Stimulated activated CD4-positive, alpha-beta T cell treated with anti-CD3 and anti-CD28 coated beads, Interleukin-2, amount 100 ng/mL, for 48 hours (primary cell): Measurements from ENCODE around the gene LRRC74A.

Source experiments
- DNase-seq, 2 donors: peaks; one replicate each; pipeline ENCODE4 v3.0.0-alpha.2; 2020

Gene LRRC74A

DNA sequence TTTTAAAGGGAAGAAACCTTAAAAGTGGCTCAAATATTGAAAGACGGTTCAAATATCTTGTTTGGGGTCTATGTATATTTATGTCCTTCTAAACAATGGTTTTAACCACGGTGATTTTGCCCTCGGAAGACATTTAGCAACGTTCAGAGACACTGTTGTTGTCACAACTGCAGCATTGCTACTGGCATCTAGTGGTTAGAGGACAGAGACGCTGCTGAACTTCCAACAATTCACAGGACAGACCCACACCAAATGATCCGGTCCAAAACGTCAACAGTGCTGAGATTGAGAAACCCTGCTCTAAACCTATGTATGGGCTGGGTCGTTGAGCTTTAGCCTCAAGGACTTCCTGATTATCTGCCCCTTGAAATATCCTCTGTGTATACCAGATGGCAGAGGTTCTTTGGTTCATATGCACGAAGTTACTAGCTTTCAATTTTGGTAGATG lies 15.2 kb upstream of the LRRC74A start:
- no peak for DNase-seq

DNA sequence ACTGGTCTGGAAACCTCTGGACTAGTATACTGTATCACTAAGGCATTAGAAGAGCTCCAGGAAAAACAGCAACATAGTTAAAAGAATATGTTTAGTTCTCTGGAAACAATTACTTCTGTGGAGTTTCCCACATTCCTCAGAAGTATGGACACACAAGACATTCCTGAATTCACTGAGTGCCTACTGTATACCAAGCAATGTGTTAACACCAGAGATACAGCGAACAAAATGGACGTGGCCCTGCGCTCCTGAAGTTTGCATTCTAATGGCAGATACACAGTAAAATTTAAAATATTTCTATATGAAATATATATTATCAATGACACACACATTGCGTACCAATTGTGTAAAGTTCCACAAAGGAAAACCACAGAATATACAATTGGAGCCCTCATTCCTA lies 14.6 kb upstream of the LRRC74A start:
- no peak for DNase-seq

- DNase-seq = no peak
These were observed 14.2 kb upstream of the LRRC74A start for GRCh38 chr14:76812093-76812421.

DNA sequence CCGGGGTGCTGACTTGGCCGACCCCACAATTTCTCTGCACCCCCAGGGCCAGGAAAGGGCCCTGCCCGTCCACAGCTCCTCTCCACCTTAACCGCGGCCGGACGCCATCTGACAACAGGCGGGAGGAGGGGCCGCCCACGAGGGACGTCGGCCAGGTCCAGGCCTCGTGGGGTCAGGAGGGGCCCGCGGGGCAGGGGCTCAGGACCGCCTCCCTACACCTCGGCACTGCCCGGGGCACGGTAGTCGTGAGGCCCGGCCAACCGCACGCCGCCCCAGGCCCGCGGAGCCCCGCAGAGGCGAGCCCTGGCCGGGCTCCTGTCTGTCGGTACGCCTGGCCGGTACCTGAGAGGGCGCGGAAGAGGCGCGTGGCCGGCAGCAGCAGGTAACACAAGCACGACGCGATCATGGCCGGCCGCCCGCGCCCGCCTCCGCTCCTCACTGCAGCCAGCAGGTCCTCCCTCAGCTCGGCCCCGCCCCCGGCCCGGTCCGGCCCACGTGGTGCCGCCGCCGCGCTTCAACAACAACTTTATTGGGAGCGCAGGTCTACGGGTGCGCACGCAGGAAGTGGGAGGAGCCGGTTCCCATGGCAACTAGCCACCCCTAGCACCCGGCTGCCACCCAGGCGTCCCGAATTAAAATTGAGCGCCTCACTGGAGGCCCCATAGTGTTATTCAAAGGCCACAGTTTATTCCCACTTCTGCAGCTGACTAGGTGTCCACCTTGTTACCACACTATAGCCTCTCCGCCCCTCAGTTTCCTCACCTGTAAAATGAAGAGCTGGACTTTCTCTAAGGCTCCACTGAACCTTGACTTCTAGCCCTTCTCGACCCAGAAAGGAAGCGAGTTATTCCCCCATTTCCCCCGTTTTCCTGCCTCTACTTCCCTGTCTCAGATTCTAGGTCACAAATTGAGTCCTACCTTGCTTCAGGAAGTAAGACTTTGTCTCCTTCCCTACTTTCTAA lies 13.5 kb upstream of the LRRC74A start, which contains the start of gene ANGEL1:
TSS of gene ANGEL1 (minus strand) at position 461 of the 962 bp plus-strand sequence. CDS start at position 406, 55 bp downstream.
- DNase-seq = peak; percentile 95 to 98

DNA sequence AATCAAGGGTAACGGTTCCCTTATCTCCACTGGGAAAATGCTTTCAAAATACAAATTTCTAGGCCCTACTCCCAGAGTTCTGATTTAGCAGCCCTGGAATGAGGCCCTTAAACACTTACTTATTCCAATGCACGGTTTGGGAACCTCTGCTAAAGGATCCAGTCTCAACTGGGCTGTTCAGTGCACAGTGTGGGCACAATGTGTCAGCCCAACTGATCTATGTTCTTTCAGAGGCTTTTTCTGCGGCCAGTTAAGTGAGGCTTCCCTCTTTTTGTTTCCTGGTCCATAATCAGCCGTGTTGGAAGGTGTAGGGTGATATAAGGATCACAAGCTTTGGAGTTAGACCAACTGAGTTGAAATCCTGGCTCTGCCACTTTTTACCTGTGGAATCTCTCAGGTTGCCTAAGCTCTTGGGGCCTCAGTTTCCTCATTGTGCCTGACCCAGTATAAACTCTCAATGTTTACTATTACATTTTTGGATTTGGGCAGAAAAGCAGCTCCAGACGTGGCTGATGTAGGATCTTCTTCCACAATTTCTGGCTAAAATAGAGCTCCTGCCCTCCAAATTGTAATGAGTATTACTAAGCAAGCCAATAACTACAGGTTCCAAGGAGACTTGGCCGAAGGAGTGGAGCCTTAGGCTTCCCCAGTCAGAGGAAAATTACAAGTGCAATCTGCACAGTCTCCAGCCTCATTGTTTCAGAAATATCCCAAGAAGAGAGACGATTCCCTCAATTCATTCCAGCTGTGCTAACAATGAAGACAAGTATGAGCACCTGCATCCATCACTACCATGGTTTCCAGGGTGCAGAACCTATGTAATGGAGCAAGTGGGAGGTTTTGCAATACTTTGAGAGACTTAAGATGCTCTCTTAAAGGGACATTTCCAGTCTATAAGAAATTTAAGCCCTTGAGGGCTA lies 11.2 kb upstream of the LRRC74A start:
- no peak for DNase-seq

GRCh38 chr14:76820700-76821099 lies 5.5 kb upstream of the LRRC74A start:
- DNase-seq = no peak

GRCh38 chr14:76827696-76828296 lies 1.6 kb downstream of the LRRC74A start:
- DNase-seq = no peak

DNA sequence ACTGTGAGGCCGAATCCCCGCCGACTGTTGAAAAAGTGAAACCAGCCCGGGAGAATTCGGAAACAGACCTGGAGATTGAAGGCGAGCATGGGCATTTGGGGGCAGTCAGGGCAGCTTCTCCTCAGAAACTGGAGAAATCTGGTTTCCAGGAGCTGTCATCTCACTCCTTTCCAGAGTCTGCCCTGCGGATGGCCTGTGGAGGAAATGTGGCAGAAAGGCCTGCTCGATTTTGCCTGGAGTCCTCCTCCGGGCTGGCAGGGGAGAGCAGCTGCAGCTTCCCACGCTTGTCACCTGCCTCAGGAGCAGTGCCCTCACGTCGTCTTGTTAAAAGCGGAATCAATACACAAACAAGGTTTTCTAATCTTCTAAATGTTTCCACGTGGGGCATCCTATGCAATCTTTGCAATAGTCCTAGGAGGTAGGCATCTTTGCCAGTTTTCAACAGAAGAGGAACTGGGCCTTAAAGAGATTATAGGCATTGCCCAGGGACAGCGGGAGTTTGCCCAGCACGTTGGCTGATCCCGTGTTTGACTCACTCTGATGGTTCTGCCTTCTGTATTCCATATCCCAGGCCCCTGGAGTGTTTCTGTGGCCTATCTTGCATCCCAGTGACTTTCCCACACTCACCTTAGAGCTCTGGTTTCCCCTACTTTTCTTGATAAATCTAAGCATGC lies 2.3 kb downstream of the LRRC74A start:
- no peak for DNase-seq

DNA sequence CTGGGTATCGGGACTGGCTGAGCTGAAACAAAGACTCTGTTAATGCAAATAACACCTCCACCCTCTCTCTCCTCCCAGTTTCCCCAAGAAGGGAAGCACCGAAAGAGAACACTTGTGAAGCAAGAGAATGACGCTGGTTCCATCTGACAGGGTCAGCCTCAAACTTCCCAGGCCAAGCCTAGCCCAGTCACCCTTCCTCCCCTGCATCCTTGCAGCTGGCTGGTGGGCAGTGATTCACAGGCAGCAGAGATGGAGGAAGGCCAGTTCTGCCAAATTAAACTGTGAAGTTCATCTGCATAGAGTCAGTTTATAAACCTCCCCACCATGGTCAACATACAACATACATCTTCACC lies 2.8 kb downstream of the LRRC74A start:
- no peak for DNase-seq

GRCh38 chr14:76829650-76830421 lies 3.6 kb downstream of the LRRC74A start:
- DNase-seq = no peak

DNA sequence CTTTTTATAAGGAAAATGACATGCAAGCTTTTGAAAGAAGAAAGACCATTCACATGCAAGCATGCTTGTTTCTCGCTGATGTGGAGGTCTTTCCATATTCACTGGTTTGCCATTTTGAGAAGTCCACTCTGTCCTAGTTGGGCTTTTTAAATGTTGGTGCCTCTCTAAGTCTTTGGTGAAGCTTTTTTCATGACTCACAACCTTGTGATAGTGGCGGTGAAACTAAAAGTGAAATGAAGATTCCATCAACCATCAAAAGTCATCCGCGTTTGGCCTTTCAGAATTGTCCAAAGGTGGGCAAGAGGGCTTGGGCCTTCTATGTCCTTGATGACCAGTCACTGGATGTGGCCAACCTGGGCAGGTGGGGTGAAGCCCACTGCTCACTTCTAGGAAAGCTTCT lies 4.3 kb downstream of the LRRC74A start:
- no peak for DNase-seq

DNA sequence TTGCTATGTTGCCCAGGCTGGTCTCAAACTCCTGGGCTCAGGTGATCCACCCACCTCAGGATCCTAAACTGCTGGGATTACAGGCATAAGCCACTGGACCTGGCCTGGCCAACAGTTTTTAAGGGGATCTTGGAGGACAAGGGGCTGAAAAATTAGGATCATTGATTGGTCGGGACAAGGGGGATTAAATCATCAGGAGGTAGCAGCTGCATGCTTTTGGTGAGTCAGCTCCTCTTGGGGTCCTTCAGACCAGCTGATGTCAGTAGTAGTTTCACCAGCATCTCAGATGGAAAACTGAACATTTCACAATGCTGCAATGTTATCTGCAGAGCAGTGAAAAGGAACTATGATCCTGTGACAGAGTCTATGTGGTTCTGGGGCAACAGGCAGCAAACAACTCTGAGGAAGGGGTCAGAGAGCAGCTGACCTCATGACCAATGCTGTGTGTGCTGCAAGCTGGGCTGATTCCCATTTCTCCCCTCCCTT lies 6.3 kb downstream of the LRRC74A start:
- DNase-seq = no peak

- no peak for DNase-seq
These were observed 6.8 kb downstream of the LRRC74A start for GRCh38 chr14:76833011-76833410.

- no peak for DNase-seq
These were observed 8.0 kb downstream of the LRRC74A start for GRCh38 chr14:76834241-76834661.

DNA sequence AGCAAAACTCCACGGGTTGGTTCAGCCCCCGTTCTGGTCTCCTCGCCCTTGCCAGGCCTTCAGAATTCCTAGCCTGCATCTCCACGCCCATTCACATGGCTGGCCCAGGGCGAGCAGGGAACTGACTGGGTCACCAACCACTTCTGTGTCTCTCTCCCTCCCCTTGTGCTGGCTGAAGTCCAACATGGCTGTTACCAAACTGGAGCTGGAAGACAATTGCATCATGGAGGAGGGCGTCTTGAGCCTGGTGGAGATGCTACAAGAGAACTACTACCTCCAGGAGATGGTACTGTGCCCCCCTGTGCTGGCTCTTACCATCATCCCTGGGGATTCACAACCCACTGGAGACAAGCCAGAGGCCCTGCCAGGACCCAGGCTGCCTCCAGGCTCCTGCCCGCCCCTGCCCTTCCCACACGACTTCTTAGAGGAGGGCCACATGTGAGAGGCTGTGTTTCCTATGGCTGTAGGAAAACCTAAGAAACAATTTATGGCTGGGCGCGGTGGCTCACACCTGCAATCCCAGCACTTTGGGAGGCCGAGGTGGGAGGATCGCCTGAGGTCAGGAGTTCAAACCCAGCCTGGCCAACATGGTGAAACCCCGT lies 9.9 kb downstream of the LRRC74A start:
- DNase-seq = no peak

- DNase-seq = no peak
These were observed 11.3 kb downstream of the LRRC74A start for GRCh38 chr14:76837524-76837923.

- DNase-seq = no peak
These were observed 16.2 kb downstream of the LRRC74A start for GRCh38 chr14:76842414-76842813.

GRCh38 chr14:76844223-76844622 lies 18.0 kb downstream of the LRRC74A start:
- peak; percentile 45 to 55 for DNase-seq

DNA sequence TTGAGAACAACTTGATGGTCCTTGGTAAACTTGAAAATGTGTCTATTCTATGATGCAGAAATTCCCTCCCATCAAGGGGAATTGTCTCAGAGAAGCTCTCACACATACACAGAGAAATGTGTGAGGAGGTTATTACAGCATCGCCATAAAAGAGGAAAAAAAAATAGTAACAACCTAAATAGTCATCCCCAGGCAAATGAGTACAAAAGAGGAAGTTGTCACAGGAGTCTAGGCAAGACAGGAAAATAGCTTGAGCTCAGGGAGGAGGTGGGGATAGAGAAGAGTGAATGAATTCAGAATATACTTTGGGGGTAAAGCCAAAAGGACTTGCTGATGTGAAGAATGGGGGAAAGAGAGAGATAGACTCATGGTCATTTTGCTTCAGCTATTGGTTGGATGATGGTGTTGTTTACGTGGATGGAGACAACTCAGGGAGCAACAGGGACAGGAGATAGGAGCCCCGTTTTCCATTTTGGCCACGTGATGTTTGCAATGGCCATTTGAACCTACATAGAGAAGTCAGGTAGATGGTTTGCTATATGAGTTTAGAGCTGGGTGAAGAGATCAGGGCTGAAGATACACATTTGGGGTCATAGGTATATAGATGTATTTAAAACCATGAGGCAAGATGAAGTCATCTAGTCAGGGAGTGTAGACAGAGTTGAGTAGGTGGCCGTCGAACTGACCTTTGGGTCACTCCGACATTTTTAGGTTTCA lies 20.3 kb downstream of the LRRC74A start:
- DNase-seq = no peak

DNA sequence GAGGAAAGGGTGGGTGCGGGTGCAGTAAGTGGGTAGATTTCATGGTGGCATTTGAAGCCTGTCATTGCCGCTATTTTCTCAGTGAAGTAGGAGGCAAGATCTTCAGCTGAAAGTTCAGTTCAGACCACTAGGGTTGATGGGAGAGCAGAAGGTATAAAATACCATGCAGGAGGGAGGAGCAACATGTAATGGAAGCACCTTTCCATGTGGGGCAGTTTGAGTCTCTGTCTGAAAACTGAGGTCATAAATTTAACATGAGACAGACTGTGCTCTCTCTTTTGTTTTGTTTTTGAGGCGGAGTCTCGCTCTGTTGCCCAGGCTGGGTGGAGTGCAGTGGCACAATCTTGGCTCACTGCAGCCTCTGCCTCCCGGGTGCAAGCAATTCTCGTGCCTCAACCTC lies 22.7 kb downstream of the LRRC74A start:
- DNase-seq = no peak

- no peak for DNase-seq
These were observed 28.9 kb downstream of the LRRC74A start for GRCh38 chr14:76855066-76855465.
